H1 (cell line): ENCODE results near the gene PRODH. TPM values are rescaled to one million over a fixed set of nuclear protein-coding genes. Genes with fewer than 3 reads are reported as not detected.
A peak's percentile ranks its signal among the peaks of the same experiment; 100 is the strongest.

Source experiments
- CTCF ChIA-PET: fragments of 300-600 bp; sonication (Branson Sonifier 250); formaldehyde crosslinking; loops from one replicate; lab custom pipeline; 2021; ENCODE audit not compliant: partially characterized antibody; lab: Charles Lee
- POLR2A ChIA-PET: fragments of 300-600 bp; sonication (Branson Sonifier 250); formaldehyde crosslinking; loops from one replicate; lab custom pipeline; 2021; ENCODE audit warnings: inconsistent platforms; ENCODE audit not compliant: partially characterized antibody; lab: Charles Lee
- DNase-seq, 2 experiments: peaks; one replicate each; pipeline versions ENCODE4 v3.0.0 to v3.0.0-alpha.2; 2010 to 2022; ENCODE audit warnings: low spot score in 2 of 2, low read depth in 1 of 2, mixed read lengths in 1 of 2
- FAIRE-seq: peaks from 2 replicates; lab custom pipeline; 2011; peaks lifted over from hg19 to GRCh38; lab: Jason Lieb, UNC
- H2AFZ ChIP-seq: 2 replicates; pipeline ENCODE4 v1.8.1; 2012; ENCODE audit warnings: low read length, inconsistent platforms
- H2AK5ac ChIP-seq: 2 replicates; pipeline ENCODE4 v1.6.1; 2013; ENCODE audit warnings: low read depth, low read length
- H2BK120ac ChIP-seq: replicated peaks from 2 replicates; pipeline ENCODE3; 2013; ENCODE audit warnings: low read depth, low read length, inconsistent platforms
- H2BK12ac ChIP-seq: 2 replicates; pipeline ENCODE4 v1.6.1; 2013; ENCODE audit warnings: low read depth, low read length
- H2BK15ac ChIP-seq: 2 replicates; pipeline ENCODE4 v1.6.1; 2013; ENCODE audit warnings: low read length
- H2BK20ac ChIP-seq: 2 replicates; pipeline ENCODE4 v1.6.1; 2013; ENCODE audit warnings: low read length
- H2BK5ac ChIP-seq: 2 replicates; pipeline ENCODE4 v1.6.1; 2013; ENCODE audit warnings: low read depth, low read length
- H3K14ac ChIP-seq: 2 replicates; pipeline ENCODE4 v1.6.1; 2013; ENCODE audit warnings: inconsistent platforms; ENCODE audit not compliant: insufficient read length
- H3K18ac ChIP-seq: 2 replicates; pipeline ENCODE4 v1.6.1; 2013; ENCODE audit warnings: low read length; ENCODE audit errors: extremely low read depth
- H3K23ac ChIP-seq: 2 replicates; pipeline ENCODE4 v1.6.1; 2013; ENCODE audit warnings: inconsistent platforms; ENCODE audit not compliant: insufficient read length
- H3K23me2 ChIP-seq: 2 replicates; pipeline ENCODE4 v1.6.1; 2013; ENCODE audit warnings: low read depth, low read length
- H3K27ac ChIP-seq: 2 replicates; pipeline ENCODE4 v1.6.1; 2011; ENCODE audit warnings: low read depth, low read length, inconsistent platforms
- H3K27me3 ChIP-seq, 4 experiments: replicated peaks in 1 of 4; 1 replicate in 1 of 4; 2 replicates in 3 of 4; pipeline versions ENCODE4 v1.6.1 to v1.8.1; 2011 to 2013; ENCODE audit warnings: low read length in 3 of 4, mild to moderate bottlenecking in 3 of 4, inconsistent platforms in 2 of 4, mixed read lengths in 2 of 4, moderate library complexity in 1 of 4; ENCODE audit not compliant: control insufficient read depth in 3 of 4, insufficient read depth in 3 of 4; ENCODE audit errors: extremely low read depth in 1 of 4
- H3K36me3 ChIP-seq, 4 experiments: 2 replicates each; pipeline versions ENCODE4 v1.6.1 to v1.8.1; 2011 to 2013; ENCODE audit warnings: mild to moderate bottlenecking in 4 of 4, low read length in 3 of 4, moderate library complexity in 2 of 4, control low read depth in 1 of 4, inconsistent platforms in 1 of 4; ENCODE audit not compliant: insufficient read depth in 4 of 4, control insufficient read depth in 2 of 4
- H3K4ac ChIP-seq: replicated peaks from 2 replicates; pipeline ENCODE3; 2013; ENCODE audit warnings: low read length, low read depth, mixed read lengths, inconsistent platforms; ENCODE audit not compliant: insufficient read length
- H3K4me1 ChIP-seq, 4 experiments: replicated peaks in 1 of 4; 1 replicate in 1 of 4; 2 replicates in 3 of 4; pipeline versions ENCODE4 v1.6.1 to v1.8.1; 2011 to 2013; ENCODE audit warnings: low read length in 3 of 4, inconsistent platforms in 2 of 4, mixed read lengths in 1 of 4; ENCODE audit not compliant: insufficient read depth in 4 of 4, control insufficient read depth in 3 of 4
- H3K4me2 ChIP-seq, 2 experiments: 2 replicates each; pipeline versions ENCODE4 v1.6.1 to v1.8.1; 2011 to 2013; ENCODE audit warnings: low read depth in 2 of 2, low read length in 2 of 2, control low read depth in 1 of 2, inconsistent platforms in 1 of 2, mild to moderate bottlenecking in 1 of 2; ENCODE audit not compliant: insufficient read depth in 1 of 2
- H3K4me3 ChIP-seq, 4 experiments: fragments of 200-600, 300-600 bp in 1 of 4; sonication (generic), shearing (Covaris generic), sonication (Bioruptor Twin) in 1 of 4; 2 replicates each; pipeline versions ENCODE4 v1.5.1 to v1.8.1; 2011 to 2016; ENCODE audit warnings: low read length in 4 of 4, low read depth in 3 of 4, control low read depth in 2 of 4, inconsistent platforms in 2 of 4, mild to moderate bottlenecking in 2 of 4, mixed read lengths in 1 of 4, moderate library complexity in 1 of 4; ENCODE audit not compliant: insufficient read depth in 2 of 4; ENCODE audit errors: extremely low read depth in 1 of 4
- H3K56ac ChIP-seq: replicated peaks from 2 replicates; pipeline ENCODE3; 2013; ENCODE audit warnings: low read depth, mild to moderate bottlenecking, mixed read lengths, low read length, inconsistent platforms; ENCODE audit not compliant: insufficient read length
- H3K79me1 ChIP-seq: 2 replicates; pipeline ENCODE4 v1.6.1; 2013; ENCODE audit warnings: low read depth, low read length, control low read depth
- H3K79me2 ChIP-seq, 2 experiments: 2 replicates each; pipeline versions ENCODE4 v1.6.1 to v1.8.1; 2012 to 2013; ENCODE audit warnings: low read length in 2 of 2, mild to moderate bottlenecking in 2 of 2, inconsistent platforms in 1 of 2; ENCODE audit not compliant: insufficient read depth in 2 of 2, control insufficient read depth in 1 of 2
- H3K9ac ChIP-seq, 4 experiments: replicated peaks in 1 of 4; 1 replicate in 1 of 4; 2 replicates in 3 of 4; pipeline versions ENCODE4 v1.6.1 to v1.8.1; 2011 to 2013; ENCODE audit warnings: low read depth in 3 of 4, low read length in 3 of 4, control low read depth in 2 of 4, mild to moderate bottlenecking in 2 of 4, moderate library complexity in 2 of 4, inconsistent platforms in 1 of 4; ENCODE audit errors: extremely low read depth in 1 of 4
- H3K9me3 ChIP-seq, 2 experiments: 2 replicates each; pipeline versions ENCODE4 v1.6.1 to v1.8.1; 2012 to 2013; ENCODE audit warnings: mild to moderate bottlenecking in 2 of 2, moderate library complexity in 2 of 2, control low read depth in 1 of 2, inconsistent platforms in 1 of 2, low read depth in 1 of 2, low read length in 1 of 2, mixed read lengths in 1 of 2; ENCODE audit not compliant: insufficient read depth in 2 of 2
- H4K20me1 ChIP-seq, 2 experiments: replicated peaks in 1 of 2; 2 replicates each; pipeline versions ENCODE3 to v1.8.1; 2011 to 2013; ENCODE audit warnings: inconsistent platforms in 2 of 2, low read length in 2 of 2, mild to moderate bottlenecking in 1 of 2; ENCODE audit not compliant: insufficient read depth in 2 of 2, control insufficient read depth in 1 of 2
- H4K5ac ChIP-seq: 2 replicates; pipeline ENCODE4 v1.6.1; 2013; ENCODE audit warnings: low read length, low read depth, mixed read lengths, inconsistent platforms; ENCODE audit not compliant: insufficient read length
- H4K8ac ChIP-seq: 2 replicates; pipeline ENCODE4 v1.8.0; 2013; ENCODE audit warnings: mild to moderate bottlenecking, moderate library complexity, low read length, inconsistent platforms; ENCODE audit not compliant: insufficient read depth; ENCODE audit errors: extremely low read depth
- H4K91ac ChIP-seq: replicated peaks from 2 replicates; pipeline ENCODE3; 2013; ENCODE audit warnings: low read length, mixed read lengths, inconsistent platforms; ENCODE audit not compliant: insufficient read length
- ASH2L ChIP-seq: fragments of 200-600, 300-600 bp; sonication (generic); IDR thresholded peaks from one replicate; pipeline ENCODE4 v1.7.1; 2017; ENCODE audit warnings: low read length
- CBX8 ChIP-seq: fragments of 300-800, 300-1000 bp; sonication (generic); IDR thresholded peaks from 2 replicates; pipeline ENCODE4 v1.7.1; 2016; ENCODE audit warnings: low read depth, low read length, borderline replicate concordance
- CTBP2 ChIP-seq: IDR thresholded peaks from 2 replicates; pipeline ENCODE4 v1.7.0; 2011; ENCODE audit warnings: borderline replicate concordance, mild to moderate bottlenecking, moderate library complexity, mixed read lengths, low read length; ENCODE audit not compliant: insufficient read depth, insufficient read length
- FOSL1 ChIP-seq: IDR thresholded peaks from 2 replicates; pipeline ENCODE4 v1.6.1; 2011; ENCODE audit warnings: mild to moderate bottlenecking, low read depth, low read length, moderate library complexity; ENCODE audit not compliant: insufficient read depth
- GABPA ChIP-seq: IDR thresholded peaks from 2 replicates; pipeline ENCODE4 v1.6.1; 2011; ENCODE audit warnings: mild to moderate bottlenecking, low read length, moderate library complexity, borderline replicate concordance; ENCODE audit not compliant: insufficient read depth
- GTF2F1 ChIP-seq: IDR thresholded peaks from 2 replicates; pipeline ENCODE4 v1.6.1; 2012; ENCODE audit warnings: low read depth, low read length, improper control_type of control experiment, borderline replicate concordance
- HDAC2 ChIP-seq, 2 experiments: fragments of 300-600 bp in 1 of 2; sonication (generic) in 1 of 2; IDR thresholded peaks; 2 replicates each; pipeline ENCODE4 v1.6.1; 2011 to 2012; ENCODE audit warnings: low read depth in 2 of 2, low read length in 2 of 2, mild to moderate bottlenecking in 2 of 2, moderate library complexity in 2 of 2, borderline replicate concordance in 1 of 2, inconsistent platforms in 1 of 2
- KDM5A ChIP-seq: fragments of 200-600 bp; IDR thresholded peaks from 2 replicates; pipeline ENCODE4 v1.7.1; 2012; ENCODE audit warnings: mild to moderate bottlenecking, low read length, inconsistent platforms, mixed read lengths
- NANOG ChIP-seq: IDR thresholded peaks from 2 replicates; pipeline ENCODE4 v1.6.1; 2011; ENCODE audit warnings: low read length, low read depth, mild to moderate bottlenecking, inconsistent platforms; ENCODE audit not compliant: insufficient read depth, poor library complexity, severe bottlenecking
- POU5F1 ChIP-seq: IDR thresholded peaks from 2 replicates; pipeline ENCODE4 v1.6.1; 2011; ENCODE audit warnings: low read depth, mild to moderate bottlenecking, low read length, moderate library complexity
- SIRT6 ChIP-seq: IDR thresholded peaks from one replicate; pipeline ENCODE4 v1.7.1; 2012; ENCODE audit warnings: low read length, inconsistent platforms
- SP1 ChIP-seq: IDR thresholded peaks from 2 replicates; pipeline ENCODE4 v1.6.1; 2011; ENCODE audit warnings: low read depth, low read length
- SP4 ChIP-seq: IDR thresholded peaks from 2 replicates; pipeline ENCODE4 v1.6.1; 2012; ENCODE audit warnings: low read length, inconsistent platforms
- TBP ChIP-seq: IDR thresholded peaks from 2 replicates; pipeline ENCODE4 v1.6.1; 2011; ENCODE audit warnings: low read depth, low read length, improper control_type of control experiment
- WGBS, 2 experiments: shearing (Covaris generic) in 1 of 2; methylation state at CpG; one replicate each; pipeline versions ENCODE4 v1.1.6 to v1.1.7; 2013 to 2015; ENCODE audit warnings: low lambda C conversion rate in 2 of 2, mixed read lengths in 2 of 2, inconsistent platforms in 1 of 2, low coverage in 1 of 2, missing lambda C conversion rate in 1 of 2; ENCODE audit not compliant: insufficient replicate concordance in 2 of 2, insufficient coverage in 1 of 2, insufficient read length in 1 of 2; ENCODE audit errors: extremely low coverage in 1 of 2, missing lambda C conversion rate in 1 of 2; 5-methylcytosine and 5-hydroxymethylcytosine counted together
- polyA plus RNA-seq, 7 experiments: library from polyadenylated mRNA; depleted of rRNA in 3 of 7; stranded (reverse) in 5 of 7; unstranded in 2 of 7; fragments of >200 nt in 5 of 7; fragments of 200-250 nt in 2 of 7; gene quantifications; 1 replicate in 5 of 7; 2 replicates in 1 of 7; 4 replicates in 1 of 7; pipeline versions ENCODE4 v1.2.1 to v1.2.3, GENCODE V29; 2011 to 2013; ENCODE audit warnings: missing spikeins in 2 of 7, mixed read lengths in 2 of 7
- total RNA-seq: library from RNA; stranded (reverse); fragmentation: NEBNext Ultra II Directional; extraction: Animal tissue kit (Norgen Biotek cat#: 25700); gene quantifications from 2 replicates; pipeline ENCODE4 v1.2.1, GENCODE V29; 2021

The PRODH gene
- total and polyA plus RNA-seq, 2 of the 8 experiments (the other 6 are each of a cell fraction or from before 2014, with no cell fraction given), result 27.6 to 45.6 TPM

DNA sequence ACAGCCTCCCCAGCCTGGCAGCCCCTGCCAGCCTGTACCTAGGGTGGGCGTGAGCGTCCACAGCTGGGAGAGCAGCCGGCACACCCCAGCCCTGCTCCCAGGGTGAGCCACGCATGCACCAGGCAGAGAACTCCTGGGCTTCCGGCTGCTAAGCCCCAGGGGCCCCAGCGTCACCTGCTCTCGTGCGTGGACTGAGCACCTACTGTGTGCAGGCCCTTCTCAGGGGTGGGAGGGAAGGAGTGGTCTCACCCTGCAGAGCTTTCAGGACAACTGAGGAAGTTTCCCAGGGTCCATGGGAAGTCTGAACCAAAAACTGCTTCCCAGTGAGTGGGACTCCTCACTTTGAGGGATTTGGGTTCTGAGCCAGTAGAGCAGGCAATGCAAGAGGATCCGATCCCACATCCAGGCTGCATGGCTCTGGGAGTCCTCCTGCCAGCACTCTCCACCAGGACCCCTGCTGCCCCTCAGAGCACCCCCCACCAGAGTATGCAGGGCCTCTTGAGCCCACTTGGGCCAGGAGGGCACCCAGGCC lies 47.1 kb upstream of the PRODH start:
- no peak overlapping the region for H4K91ac ChIP-seq
- H2AFZ ChIP-seq, result no peak overlapping the region
- no peaks in the 10 kb centered on the region for H4K20me1 ChIP-seq
- H3K9me3 ChIP-seq, result peaks cover 5 to 8% of the 10 kb centered on the region in 2 experiments
- H3K56ac ChIP-seq, result no peak overlapping the region
- H3K4me1 ChIP-seq, result no peaks in the 10 kb centered on the region
- no peak overlapping the region for H3K9ac ChIP-seq
- H2AK5ac ChIP-seq, result no peak overlapping the region
- H2BK12ac ChIP-seq, result no peak overlapping the region
- H3K4ac ChIP-seq, result no peak overlapping the region
- H3K79me2 ChIP-seq, result no peaks in the 10 kb centered on the region
- no peak overlapping the region for H4K8ac ChIP-seq
- no peak overlapping the region for H2BK15ac ChIP-seq
- ChIA-PET POLR2A (interaction anchor here (0.7 to 1.3 kb wide), 2 partner anchors 34 to 128 kb away, joined by 4 read pairs; no protein-coding TSS in a partner anchor), CTCF (interaction anchor here (0.7 to 2.8 kb wide), 4 partner anchors 13 to 284 kb away, joined by 3 to 10 read pairs (median 3); no protein-coding TSS in a partner anchor)
- no peak overlapping the region for H3K27ac ChIP-seq
- DNase-seq (peak in 1 of 2 experiments; percentile 33), FAIRE-seq (no peak)
- H3K27me3 ChIP-seq, result no peaks in the 10 kb centered on the region
- no peak overlapping the region for H3K14ac ChIP-seq
- no peak overlapping the region for H3K23ac ChIP-seq
- no peak overlapping the region for H2BK5ac ChIP-seq
- no peaks in the 10 kb centered on the region for H3K36me3 ChIP-seq
- 84% methylated on average over 9 of the region's 9 CpGs; no CpG with 5 or more reads in 1 of the 2 experiments for WGBS, 2 experiments
- H2BK20ac ChIP-seq, result no peak overlapping the region
- H3K23me2 ChIP-seq, result no peaks in the 10 kb centered on the region
- H2BK120ac ChIP-seq, result no peak overlapping the region
- no peak overlapping the region for H4K5ac ChIP-seq
- H3K18ac ChIP-seq, result no peak overlapping the region
- H3K79me1 ChIP-seq, result peaks cover 3% of the 10 kb centered on the region; the same call in 1 of the 2 replicates
- no peak overlapping the region for H3K4me2 ChIP-seq
- no peak overlapping the region for H3K4me3 ChIP-seq
- no peak for TF ChIP-seq POU5F1
- no peak for TF ChIP-seq SIRT6
- no peak for TF ChIP-seq GABPA
- no peak for TF ChIP-seq ASH2L
- TF ChIP-seq FOSL1, result no peak
- no peak for TF ChIP-seq HDAC2 (IDR thresholded peaks at IDR 0.05; ENCODE audit: borderline replicate concordance in 1 of 2, low read depth in 2 of 2, low read length in 2 of 2)
- no peak for TF ChIP-seq KDM5A
- no peak for TF ChIP-seq GTF2F1
- TF ChIP-seq CTBP2, result no peak
- no peak for TF ChIP-seq TBP
- no peak for TF ChIP-seq SP1
- no peak for TF ChIP-seq CBX8
- TF ChIP-seq SP4, result no peak
- TF ChIP-seq NANOG, result no peak
